Stimulated activated CD8-positive, alpha-beta memory T cell treated with anti-CD3 and anti-CD28 coated beads, Interleukin-7, amount 100 ng/mL, for 24 hours (primary cell): ENCODE data around the gene LIX1L.

ENCODE experiments used
- DNase-seq: peaks from one replicate; pipeline ENCODE4 v3.0.0-alpha.2; 2020; ENCODE audit warnings: low read depth

Gene LIX1L

GRCh38 chr1:145893306-145894055, 64.3 kb downstream of the LIX1L start:
- no peak for DNase-seq

- no peak for DNase-seq
Observed at GRCh38 chr1:145892486-145893087, 65.2 kb downstream of the LIX1L start.

- DNase-seq = peak; percentile 31
Observed at GRCh38 chr1:145891587-145892485, 66.0 kb downstream of the LIX1L start.

DNA sequence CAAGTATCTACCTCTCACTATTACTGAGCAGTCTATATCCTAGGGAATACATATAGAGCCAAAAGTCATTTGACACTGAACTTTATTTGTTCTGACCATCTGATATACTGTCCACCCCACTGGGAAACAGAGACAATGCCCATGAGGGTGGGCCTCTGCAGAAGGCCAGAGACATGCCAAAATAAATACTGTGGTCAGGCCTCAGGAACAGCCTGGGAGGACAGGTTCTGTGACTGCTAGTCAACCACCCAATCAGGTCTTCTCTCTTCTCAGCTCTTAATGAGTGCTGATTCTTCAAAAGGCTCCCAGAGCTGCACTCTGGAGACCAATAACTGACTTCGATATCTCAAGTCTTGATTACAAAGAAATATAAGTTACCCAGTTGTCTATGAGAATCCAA, 66.7 kb downstream of the LIX1L start:
- DNase-seq = no peak

DNA sequence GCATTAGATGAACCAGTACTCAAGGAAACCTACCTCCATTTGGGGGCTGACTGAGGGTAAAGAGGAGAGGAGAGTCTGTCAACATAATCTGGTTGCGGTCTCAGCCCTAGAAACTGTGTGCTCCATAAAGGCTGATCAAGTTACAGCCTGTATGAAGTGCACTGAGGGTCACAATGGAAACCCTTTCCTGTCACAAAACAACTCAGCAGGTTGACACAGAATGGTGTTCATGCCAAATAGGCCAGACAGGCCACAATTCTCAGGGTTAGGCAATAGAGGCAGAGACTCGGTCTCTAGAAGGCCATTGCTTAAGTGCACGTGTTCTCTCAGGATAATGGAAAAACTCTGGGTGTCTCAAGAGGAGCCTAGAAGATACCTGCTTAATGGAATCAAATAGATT, 68.1 kb downstream of the LIX1L start:
- no peak for DNase-seq

GRCh38 chr1:145887631-145888030, 70.2 kb downstream of the LIX1L start:
- no peak for DNase-seq

GRCh38 chr1:145886816-145887215, 71.0 kb downstream of the LIX1L start:
- DNase-seq = no peak

DNA sequence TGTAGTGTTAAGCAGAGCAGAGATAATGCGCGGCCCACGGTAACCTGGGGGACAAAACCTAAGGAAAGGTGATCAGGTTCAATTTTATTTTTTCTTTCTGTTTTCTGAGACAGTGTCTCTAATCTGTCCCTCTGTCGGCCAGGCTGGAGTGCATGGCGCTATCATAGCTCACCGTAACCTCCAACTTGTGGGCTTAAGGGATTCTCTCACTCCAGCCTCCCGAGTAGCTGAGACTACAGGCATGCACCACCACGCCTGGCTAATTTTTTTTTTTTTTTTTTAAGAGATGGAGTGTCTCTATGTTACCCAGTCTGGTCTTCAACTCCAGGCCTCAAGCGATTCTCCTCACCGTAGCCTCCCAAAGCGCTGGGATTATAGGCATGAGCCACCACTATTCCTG, 71.4 kb downstream of the LIX1L start:
- no peak for DNase-seq

GRCh38 chr1:145885738-145886287, 72.0 kb downstream of the LIX1L start, which contains the start of gene ANKRD35:
Gene ANKRD35, minus strand, starts transcription at chr1:145885866. Its CDS starts 108 bp downstream, at chr1:145885758.
- peak; percentile 80 for DNase-seq

GRCh38 chr1:145884675-145885074, 73.1 kb downstream of the LIX1L start:
- no peak for DNase-seq
